ENCODE measurements around the gene GRIK4.

Gene GRIK4

GRCh38 chr11:120651396-120651795, 139.8 kb downstream of the GRIK4 start:
- no peak for DNase-seq (ENCODE audit: low read depth)
- H3K4me3 ChIP-seq (ENCODE audit: low read depth, low read length): no peak overlapping the region

DNA sequence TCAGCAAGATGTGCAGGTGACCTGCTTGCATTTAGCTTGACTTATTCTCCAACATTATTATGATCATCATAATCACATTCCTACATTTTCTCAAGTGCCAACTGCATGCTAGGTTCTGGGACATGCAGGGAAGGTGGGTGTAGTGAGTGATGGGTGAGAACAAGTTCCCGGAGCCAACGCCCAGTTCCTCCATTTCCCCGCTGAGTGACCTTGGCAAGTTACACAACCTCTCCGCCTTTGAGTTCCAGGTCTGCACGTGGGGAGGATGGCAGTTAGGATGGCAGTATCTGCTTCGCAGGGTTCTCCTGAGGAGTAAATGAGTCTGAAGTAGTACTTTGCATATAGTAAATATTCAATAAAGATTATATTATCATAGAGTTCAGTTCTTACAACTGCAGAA, 140.3 kb downstream of the GRIK4 start:
- H3K4me3 ChIP-seq (ENCODE audit: low read depth, low read length): no peak overlapping the region
- DNase-seq (ENCODE audit: low read depth): no peak

DNA sequence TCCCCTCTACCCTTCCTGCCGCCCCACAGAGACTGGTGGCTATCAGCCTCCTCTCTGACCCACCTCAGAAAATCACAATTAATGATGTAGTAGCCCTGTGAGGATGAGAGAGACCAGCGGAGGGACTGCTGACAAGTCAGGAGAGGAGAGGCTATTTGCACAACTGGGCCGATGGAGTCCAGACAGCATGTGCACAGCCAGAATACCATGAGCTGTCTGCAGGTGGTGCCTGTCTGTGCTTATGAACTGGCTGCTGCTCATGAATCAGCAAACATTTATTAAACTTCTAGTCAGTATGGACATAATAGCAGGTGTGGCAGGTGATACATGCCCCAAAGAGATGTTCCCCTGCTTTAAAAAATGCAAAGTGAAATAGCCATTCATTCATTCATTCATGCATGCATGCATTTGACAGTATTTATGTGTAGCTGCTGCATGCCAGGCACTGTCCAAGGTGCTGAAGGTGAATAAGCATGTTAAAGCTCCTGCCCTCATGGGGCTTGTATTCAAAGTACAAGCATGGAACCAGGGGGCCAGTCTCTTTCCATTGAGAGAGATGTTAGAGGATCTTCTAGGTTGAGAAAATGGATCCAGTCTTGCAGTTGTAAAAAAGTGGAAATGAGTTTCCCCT, 141.3 kb downstream of the GRIK4 start:
- DNase-seq (ENCODE audit: low read depth): no peak
- H3K4me3 ChIP-seq (ENCODE audit: low read depth, low read length): no peak overlapping the region

- no peak overlapping the region for H3K4me3 ChIP-seq (ENCODE audit: low read depth, low read length)
- DNase-seq (ENCODE audit: low read depth): no peak
Measured at GRCh38 chr11:120655589-120655988, 144.0 kb downstream of the GRIK4 start.

GRCh38 chr11:120657306-120658070, 145.9 kb downstream of the GRIK4 start:
- DNase-seq (ENCODE audit: low read depth): no peak
- no peak overlapping the region for H3K4me3 ChIP-seq (ENCODE audit: low read depth, low read length)

DNA sequence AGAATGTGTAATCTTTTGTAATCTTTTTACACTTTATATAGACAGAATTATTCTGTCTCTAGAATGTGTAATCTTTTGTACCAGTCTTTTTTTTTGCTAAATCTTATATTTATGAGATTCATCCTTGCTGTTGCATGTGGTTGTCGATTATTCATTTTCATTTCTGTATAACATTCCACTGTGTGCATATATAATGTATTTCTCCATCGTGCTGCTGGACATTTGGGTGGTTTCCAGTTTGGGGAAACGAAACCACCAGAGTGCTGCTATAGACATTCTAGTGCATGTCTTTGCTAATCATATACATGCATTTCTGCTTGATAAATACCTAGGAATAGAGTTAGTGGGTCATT, 146.5 kb downstream of the GRIK4 start:
- no peak for DNase-seq (ENCODE audit: low read depth)
- H3K4me3 ChIP-seq (ENCODE audit: low read depth, low read length): no peak overlapping the region

DNA sequence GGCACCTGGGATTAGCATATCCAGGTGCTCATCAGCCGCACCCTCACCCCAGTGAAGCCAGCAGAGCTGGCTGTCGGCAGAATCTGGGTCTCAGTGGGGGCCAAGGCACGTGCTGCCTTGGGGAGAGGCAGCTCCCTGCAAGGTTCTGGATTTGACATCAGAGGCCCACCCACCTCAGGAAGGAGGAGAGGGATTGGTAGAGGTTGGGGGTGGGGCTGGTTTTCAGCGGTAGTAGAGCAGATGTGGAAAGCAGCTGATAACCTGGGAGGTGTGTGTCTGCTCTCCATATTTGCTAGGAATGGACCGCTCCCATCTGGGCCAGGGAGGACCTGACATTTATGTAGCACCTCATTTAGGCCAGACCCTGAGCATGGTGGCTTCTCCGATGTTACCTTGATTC, 147.5 kb downstream of the GRIK4 start:
- H3K4me3 ChIP-seq (ENCODE audit: low read depth, low read length): no peak overlapping the region
- DNase-seq (ENCODE audit: low read depth): no peak

- no peak for DNase-seq (ENCODE audit: low read depth)
- no peak overlapping the region for H3K4me3 ChIP-seq (ENCODE audit: low read depth, low read length)
Measured at GRCh38 chr11:120660024-120660565, 148.5 kb downstream of the GRIK4 start.

DNA sequence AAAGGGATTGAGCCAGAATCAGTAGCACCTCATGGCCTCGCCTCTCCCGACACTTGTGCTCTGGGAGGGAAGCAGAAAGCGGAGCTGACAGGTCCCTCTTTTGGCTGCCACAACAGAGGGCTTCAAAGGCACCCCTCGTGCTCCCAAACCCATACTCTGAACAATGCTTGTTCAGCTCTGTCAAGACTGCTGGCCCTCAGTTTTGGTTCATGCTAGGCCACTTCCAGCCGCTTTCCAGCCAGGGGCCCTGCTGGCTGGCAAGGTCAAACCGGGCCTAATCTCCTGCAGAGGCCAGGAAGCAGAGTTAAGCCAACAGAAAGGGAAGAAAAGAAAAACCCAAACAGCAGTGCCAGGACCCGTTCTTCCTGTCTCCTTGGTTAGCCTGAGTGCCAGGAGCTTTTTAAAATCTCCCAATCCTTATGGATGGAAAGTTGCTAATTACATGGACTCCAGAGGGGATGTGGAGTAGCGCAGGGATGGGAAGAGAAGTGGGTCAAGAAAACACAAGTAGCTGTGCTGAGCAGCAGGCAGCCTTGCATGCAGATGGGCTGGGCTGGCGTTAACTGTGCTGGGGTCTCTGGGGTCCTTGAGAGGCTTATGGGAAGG, 150.6 kb downstream of the GRIK4 start:
- DNase-seq (ENCODE audit: low read depth): no peak
- H3K4me3 ChIP-seq (ENCODE audit: low read depth, low read length): no peak overlapping the region

DNA sequence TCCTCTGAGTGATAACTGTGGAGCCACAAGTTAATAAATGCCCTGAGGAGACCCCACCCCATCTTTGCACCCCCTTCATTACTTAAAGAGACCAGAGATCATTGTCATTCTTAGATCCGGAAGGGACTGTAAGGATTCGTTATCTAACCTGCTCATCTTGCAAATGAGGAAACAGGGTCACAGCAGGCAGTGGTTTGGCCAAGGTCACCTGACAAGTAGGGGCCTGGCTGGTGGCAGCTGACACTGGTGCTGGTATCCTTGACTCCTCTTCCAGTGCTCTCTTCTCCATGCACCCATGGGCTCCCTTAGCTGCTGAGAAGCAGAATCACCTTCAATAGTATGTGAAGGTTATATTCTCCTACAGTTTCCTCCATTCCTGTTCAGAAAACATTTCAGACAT, 151.6 kb downstream of the GRIK4 start:
- H3K4me3 ChIP-seq (ENCODE audit: low read depth, low read length): no peak overlapping the region
- no peak for DNase-seq (ENCODE audit: low read depth)

- DNase-seq (ENCODE audit: low read depth): no peak
Measured at GRCh38 chr11:120666121-120666639, 154.6 kb downstream of the GRIK4 start.

GRCh38 chr11:120667281-120667680, 155.7 kb downstream of the GRIK4 start:
- no peak for DNase-seq (ENCODE audit: low read depth)
- H3K4me3 ChIP-seq (ENCODE audit: low read depth, low read length): no peak overlapping the region

More at GRCh38 chr11:120666121-120666639, 154.6 kb downstream of the GRIK4 start:
- H3K4me3 ChIP-seq (ENCODE audit: low read depth, low read length): no peak overlapping the region

GRCh38 chr11:120667934-120668333, 156.4 kb downstream of the GRIK4 start:
- no peak for DNase-seq (ENCODE audit: low read depth)
- no peak overlapping the region for H3K4me3 ChIP-seq (ENCODE audit: low read depth, low read length)

- no peak for DNase-seq (ENCODE audit: low read depth)
- no peak overlapping the region for H3K4me3 ChIP-seq (ENCODE audit: low read depth, low read length)
Measured at GRCh38 chr11:120668537-120668936, 157.0 kb downstream of the GRIK4 start.

GRCh38 chr11:120674542-120674941, 163.0 kb downstream of the GRIK4 start:
- H3K4me3 ChIP-seq (ENCODE audit: low read depth, low read length): no peak overlapping the region
- DNase-seq (ENCODE audit: low read depth): no peak

DNA sequence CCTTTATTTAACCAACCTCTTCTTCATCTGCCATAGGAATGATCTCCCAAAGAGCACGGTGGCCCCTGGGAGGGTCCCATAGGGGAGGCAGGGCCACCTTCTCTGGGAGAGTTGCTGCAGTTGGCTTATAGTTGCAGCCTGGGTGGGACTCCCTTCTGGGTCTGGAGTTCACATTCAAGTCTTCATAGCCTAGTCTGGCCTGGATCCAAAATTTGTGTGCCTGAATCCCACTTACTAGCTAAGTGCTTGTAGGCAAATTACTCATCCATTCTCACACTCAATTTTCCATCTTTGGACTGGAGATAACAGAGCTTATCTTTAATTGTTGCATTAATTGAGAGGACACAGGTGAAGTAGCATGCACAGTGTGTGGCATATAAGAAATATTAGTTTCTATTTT, 163.6 kb downstream of the GRIK4 start:
- DNase-seq (ENCODE audit: low read depth): no peak
- H3K4me3 ChIP-seq (ENCODE audit: low read depth, low read length): no peak overlapping the region

- DNase-seq (ENCODE audit: low read depth): no peak
- H3K4me3 ChIP-seq (ENCODE audit: low read depth, low read length): no peak overlapping the region
Measured at GRCh38 chr11:120676991-120677390, 165.4 kb downstream of the GRIK4 start.

GRCh38 chr11:120680322-120680721, 168.8 kb downstream of the GRIK4 start:
- DNase-seq (ENCODE audit: low read depth): no peak
- H3K4me3 ChIP-seq (ENCODE audit: low read depth, low read length): no peak overlapping the region

- H3K4me3 ChIP-seq (ENCODE audit: low read depth, low read length): no peak overlapping the region
- no peak for DNase-seq (ENCODE audit: low read depth)
Measured at GRCh38 chr11:120681434-120682331, 170.1 kb downstream of the GRIK4 start.

GRCh38 chr11:120682332-120682649, 170.7 kb downstream of the GRIK4 start:
- no peak overlapping the region for H3K4me3 ChIP-seq (ENCODE audit: low read depth, low read length)
- DNase-seq (ENCODE audit: low read depth): no peak

Data from skeletal muscle cell (primary cell).